GM18508 (cell line): ENCODE results near the gene PRTN3.
"Not testable (repeated sequence)": the region's sequence is repeated elsewhere in the genome, so short reads cannot be mapped to it uniquely, and the experiment has no call there.

ENCODE experiments used
- ATAC-seq: cut with Tn5 transposase; IDR thresholded peaks from one replicate; pipeline ENCODE4 v1.9.1; 2021; ENCODE audit warnings: moderate number of reproducible peaks; ENCODE audit not compliant: insufficient read depth, unreplicated experiment

PRTN3 gene

GRCh38 chr19:843180-843835, 2.5 kb downstream of the PRTN3 start:
- ATAC-seq: no peak

- no peak for ATAC-seq
These were observed 3.2 kb downstream of the PRTN3 start for GRCh38 chr19:843836-844545.

GRCh38 chr19:844546-844971, 3.8 kb downstream of the PRTN3 start:
- ATAC-seq: no peak

GRCh38 chr19:845707-846521, 5.1 kb downstream of the PRTN3 start:
- ATAC-seq: no peak

- no peak for ATAC-seq
These were observed 7.7 kb downstream of the PRTN3 start for GRCh38 chr19:848386-848921.

GRCh38 chr19:849195-849594, 8.4 kb downstream of the PRTN3 start:
- ATAC-seq: not testable (repeated sequence)

- ATAC-seq: no peak
These were observed 9.6 kb downstream of the PRTN3 start for GRCh38 chr19:850221-850978.

- ATAC-seq: no peak
These were observed 10.2 kb downstream of the PRTN3 start for GRCh38 chr19:850979-851335.

- ATAC-seq: no peak
These were observed 11.6 kb downstream of the PRTN3 start, which contains the start of gene ELANE for GRCh38 chr19:852136-853013. ELANE (plus strand) TSS chr19:852303; CDS start chr19:852329, 26 bp downstream.

GRCh38 chr19:853014-853585, 12.3 kb downstream of the PRTN3 start:
- ATAC-seq: no peak

- not testable (repeated sequence) for ATAC-seq
These were observed 12.9 kb downstream of the PRTN3 start for GRCh38 chr19:853614-854220.

- no peak for ATAC-seq
These were observed 13.8 kb downstream of the PRTN3 start for GRCh38 chr19:854549-854948.

- no peak for ATAC-seq
These were observed 14.3 kb downstream of the PRTN3 start for GRCh38 chr19:855142-855541.

GRCh38 chr19:855566-856120, 14.8 kb downstream of the PRTN3 start:
- ATAC-seq: no peak

GRCh38 chr19:858284-858683, 17.5 kb downstream of the PRTN3 start:
- ATAC-seq: no peak

GRCh38 chr19:858868-859843, 18.4 kb downstream of the PRTN3 start, which contains the start of gene CFD:
CFD (plus strand) TSS chr19:859664; CDS start chr19:859690, 26 bp downstream.
- no peak for ATAC-seq
